ENCODE results near the gene ZNF326. TPM values are rescaled to one million over a fixed set of nuclear protein-coding genes. Genes with fewer than 3 reads are reported as not detected.

The ZNF326 gene
- total RNA-seq, 1 donor from 2014 or later: 18.0 TPM

- H3K36me3 ChIP-seq: no peaks in the 10 kb centered on the region
- H3K4me1 ChIP-seq: no peaks in the 10 kb centered on the region
- H3K9me3 ChIP-seq: no peaks in the 10 kb centered on the region
- no peaks in the 10 kb centered on the region for H3K27me3 ChIP-seq
- intact Hi-C loops (cut with DNase I): loop anchor here (5.0 kb wide), 1 partner anchor 182 kb away; no protein-coding TSS in a partner anchor
- no peak overlapping the region for H3K27ac ChIP-seq
- ATAC-seq (no peak), DNase-seq (no peak)
- TF ChIP-seq CTCF (IDR thresholded peaks at IDR 0.05): no peak
- H3K4me3 ChIP-seq: no peak overlapping the region
Observed at GRCh38 chr1:89989099-89989498, 5.8 kb upstream of the ZNF326 start.

- no peaks in the 10 kb centered on the region for H3K36me3 ChIP-seq
- H3K27me3 ChIP-seq: no peaks in the 10 kb centered on the region
- no peaks in the 10 kb centered on the region for H3K9me3 ChIP-seq
- intact Hi-C loops (cut with DNase I): loop anchor here (5.0 kb wide), 1 partner anchor 182 kb away; no protein-coding TSS in a partner anchor
- no peak overlapping the region for H3K4me3 ChIP-seq
- no peak for TF ChIP-seq CTCF (IDR thresholded peaks at IDR 0.05)
- DNase-seq: no peak
- no peak for ATAC-seq
- H3K4me1 ChIP-seq: no peaks in the 10 kb centered on the region
- no peak overlapping the region for H3K27ac ChIP-seq
Observed at GRCh38 chr1:89989799-89990198, 5.1 kb upstream of the ZNF326 start.

GRCh38 chr1:89990976-89991831, 3.7 kb upstream of the ZNF326 start:
- Histone ChIP-seq H3K27ac (no peak overlapping the region), H3K36me3 (no peaks in the 10 kb centered on the region), H3K4me1 (no peaks in the 10 kb centered on the region), H3K4me3 (no peak overlapping the region), H3K9me3 (no peaks in the 10 kb centered on the region), H3K27me3 (no peaks in the 10 kb centered on the region)
- DNase-seq (no peak), ATAC-seq (no peak)
- intact Hi-C loops (cut with DNase I): no loop called here
- no peak for TF ChIP-seq CTCF (IDR thresholded peaks at IDR 0.05)

- no peaks in the 10 kb centered on the region for H3K9me3 ChIP-seq
- TF ChIP-seq CTCF (IDR thresholded peaks at IDR 0.05): no peak
- H3K36me3 ChIP-seq: no peaks in the 10 kb centered on the region
- DNase-seq: no peak
- H3K27me3 ChIP-seq: no peaks in the 10 kb centered on the region
- intact Hi-C loops (cut with DNase I): no loop called here
- H3K4me3 ChIP-seq: no peak overlapping the region
- H3K27ac ChIP-seq: no peak overlapping the region
- ATAC-seq: no peak
- H3K4me1 ChIP-seq: peaks cover 17% of the 10 kb centered on the region
Observed at GRCh38 chr1:89993541-89993940, 1.4 kb upstream of the ZNF326 start.

- intact Hi-C loops (cut with DNase I): no loop called here
- no peak for TF ChIP-seq CTCF (IDR thresholded peaks at IDR 0.05)
- H3K9me3 ChIP-seq: no peaks in the 10 kb centered on the region
- H3K27ac ChIP-seq: peak overlapping the region; percentile 97
- H3K27me3 ChIP-seq: no peaks in the 10 kb centered on the region
- ATAC-seq (no peak), DNase-seq (no peak)
- peaks cover 17% of the 10 kb centered on the region for H3K4me1 ChIP-seq
- peaks cover 1% of the 10 kb centered on the region for H3K36me3 ChIP-seq
- peak overlapping the region; percentile 68 for H3K4me3 ChIP-seq
Observed at GRCh38 chr1:89994231-89994804, 592 bp upstream of the ZNF326 start.
